SKM-1 (cell line): Measurements from ENCODE around the gene PRPF6.

Source experiments
- DNase-seq: peaks from one replicate; lab custom pipeline; 2025; ENCODE audit not compliant: unreplicated experiment; lab: John Stamatoyannopoulos, UW

Gene PRPF6

DNA sequence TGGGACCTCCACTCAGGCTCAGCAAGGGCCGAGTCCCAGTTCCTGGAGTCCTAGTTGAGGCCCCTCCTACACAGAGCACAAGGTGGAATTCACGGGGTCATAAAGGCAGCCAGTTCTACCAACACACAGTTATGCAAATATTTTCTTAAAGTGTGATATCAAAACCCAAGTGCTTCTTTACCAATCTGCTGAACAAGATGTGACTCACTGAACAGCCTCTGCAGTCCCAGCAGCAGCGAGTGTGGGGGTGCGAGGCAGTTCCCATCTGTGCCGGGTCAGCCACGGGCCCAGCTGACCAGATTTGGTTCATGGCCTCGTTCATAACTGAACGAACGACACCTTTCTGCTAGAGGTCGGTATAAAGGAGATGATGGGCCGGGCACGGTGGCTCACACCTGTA is 77.6 kb downstream of the PRPF6 start:
- no peak for DNase-seq

- DNase-seq, result no peak
Measured at GRCh38 chr20:64062276-64062595, 81.3 kb downstream of the PRPF6 start.

DNA sequence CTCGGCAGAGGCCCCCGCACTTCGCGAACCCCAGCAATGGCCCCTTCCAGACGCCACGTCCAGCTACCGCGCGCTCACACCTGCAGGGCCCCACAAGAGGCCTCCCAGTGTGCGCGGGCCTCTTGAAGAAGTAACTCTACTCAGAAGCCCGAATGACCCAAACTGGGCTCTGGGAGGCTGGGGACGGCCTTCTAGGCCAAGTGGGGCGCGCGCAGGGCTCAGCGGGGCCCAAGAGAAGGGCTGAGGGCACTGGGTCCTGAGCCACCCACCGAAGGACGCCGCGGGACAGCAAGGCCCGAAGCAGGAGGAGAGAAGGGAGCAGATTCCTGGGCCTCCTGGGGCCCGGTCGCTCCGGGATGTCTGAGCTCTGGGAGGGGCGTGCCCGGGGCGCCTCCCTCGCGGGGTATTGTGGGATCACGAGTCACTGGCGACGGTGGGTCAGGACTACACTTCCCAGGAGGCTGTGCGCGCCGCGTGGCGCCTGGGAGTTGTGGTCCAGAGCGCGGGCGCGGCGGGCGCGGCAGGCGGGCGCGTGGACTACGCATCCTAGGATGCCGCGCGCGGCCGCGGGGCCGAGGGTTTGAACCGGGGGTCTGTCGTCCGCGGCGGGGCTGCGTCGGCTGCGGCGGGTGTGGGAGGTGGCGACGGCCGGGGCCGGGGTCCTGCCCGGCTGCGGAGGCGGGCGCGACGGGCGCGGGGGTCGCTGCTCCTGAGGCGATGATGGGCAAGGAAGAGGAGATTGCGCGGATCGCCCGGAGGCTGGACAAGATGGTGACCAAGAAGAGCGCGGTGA is 81.9 kb downstream of the PRPF6 start, which contains the start of gene TCEA2:
TSS of gene TCEA2 (plus strand) at position 603 of the 793 bp plus-strand sequence. CDS start at position 718, 115 bp downstream.
- peak; percentile 71 for DNase-seq

GRCh38 chr20:64063389-64064144 is 82.6 kb downstream of the PRPF6 start:
- DNase-seq, result no peak

- DNase-seq, result no peak
Measured at GRCh38 chr20:64064145-64064698, 83.3 kb downstream of the PRPF6 start.

DNA sequence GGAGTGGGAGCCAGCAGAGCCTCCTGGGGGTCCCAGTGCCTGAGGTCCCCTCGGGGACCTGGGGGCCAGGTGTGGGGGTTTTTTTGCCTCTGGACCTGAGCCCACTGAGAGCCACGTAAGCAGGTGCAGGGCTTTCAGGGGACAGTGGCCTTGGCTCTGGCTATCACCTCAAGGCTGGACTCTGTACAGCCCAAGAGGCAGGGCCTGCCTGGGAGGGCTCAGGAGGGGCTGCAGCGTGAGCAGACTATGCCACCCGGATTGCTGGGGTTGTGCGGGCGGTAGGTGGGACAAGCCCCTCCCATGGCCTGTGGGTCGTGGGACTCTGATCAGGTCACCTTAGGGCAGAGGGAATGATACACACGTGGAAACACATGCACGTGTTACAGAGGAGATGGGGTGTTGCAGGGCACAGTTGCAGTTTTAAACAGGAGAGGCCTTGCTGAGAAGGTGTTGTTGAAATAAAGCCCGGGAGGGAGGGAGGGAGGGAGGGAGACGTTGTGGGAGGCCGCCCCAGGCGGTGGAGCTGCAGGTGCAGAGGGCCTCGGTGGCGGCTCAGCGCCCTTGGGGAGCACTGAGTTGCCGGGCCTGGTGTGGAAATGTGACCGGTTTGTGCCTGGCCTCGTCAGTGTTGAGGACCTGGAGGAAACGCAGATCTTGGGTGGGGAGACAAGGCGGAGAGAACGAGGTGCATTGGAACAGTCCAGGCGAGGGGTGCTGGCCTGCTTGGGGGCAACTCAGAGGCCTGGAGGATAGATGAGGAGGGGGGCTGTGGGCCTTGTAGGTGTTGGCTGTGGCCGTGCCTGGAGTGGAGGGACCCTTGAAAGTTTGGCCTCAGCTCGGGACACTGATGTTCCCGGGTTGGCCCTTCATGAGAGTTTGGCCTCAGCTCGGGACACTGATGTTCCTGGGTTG is 84.4 kb downstream of the PRPF6 start:
- no peak for DNase-seq

- peak; percentile 75 for DNase-seq
Measured at GRCh38 chr20:64065974-64066343, 85.0 kb downstream of the PRPF6 start.

DNA sequence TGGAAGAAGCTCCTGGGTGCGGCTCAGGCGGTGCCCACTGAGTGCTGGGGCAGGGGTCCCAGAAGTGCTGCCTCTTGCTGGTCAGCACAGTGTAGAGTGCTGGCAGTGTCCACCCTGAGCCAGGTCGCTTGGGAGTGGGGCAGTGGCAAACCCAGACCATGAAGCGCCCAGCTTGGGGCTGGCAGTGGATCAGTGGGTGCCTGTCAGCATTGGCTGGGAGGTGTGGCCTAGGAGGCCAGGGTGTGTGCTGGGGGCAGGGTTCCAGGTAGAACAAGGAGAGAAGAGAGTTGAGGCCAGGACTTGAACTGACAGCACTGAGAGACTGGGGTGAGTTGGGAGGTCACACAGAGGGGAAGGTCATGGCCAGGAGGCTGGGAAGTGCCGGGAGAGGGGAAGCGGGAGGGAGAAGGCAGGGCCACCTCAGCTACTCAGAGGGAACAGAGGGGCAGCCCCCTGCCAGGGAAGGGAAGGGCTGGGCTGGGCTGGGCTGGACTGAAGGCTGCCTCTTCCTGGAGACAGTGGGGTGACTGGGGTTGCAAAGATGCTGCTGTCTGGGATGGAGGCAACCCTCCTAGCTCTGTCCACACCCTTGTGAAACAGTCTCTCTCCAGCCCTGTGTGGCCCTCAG is 86.2 kb downstream of the PRPF6 start:
- no peak for DNase-seq

GRCh38 chr20:64067733-64068307 is 86.9 kb downstream of the PRPF6 start:
- DNase-seq, result no peak

GRCh38 chr20:64068386-64069208 is 87.7 kb downstream of the PRPF6 start:
- DNase-seq, result no peak

GRCh38 chr20:64069209-64069613 is 88.3 kb downstream of the PRPF6 start:
- no peak for DNase-seq

DNA sequence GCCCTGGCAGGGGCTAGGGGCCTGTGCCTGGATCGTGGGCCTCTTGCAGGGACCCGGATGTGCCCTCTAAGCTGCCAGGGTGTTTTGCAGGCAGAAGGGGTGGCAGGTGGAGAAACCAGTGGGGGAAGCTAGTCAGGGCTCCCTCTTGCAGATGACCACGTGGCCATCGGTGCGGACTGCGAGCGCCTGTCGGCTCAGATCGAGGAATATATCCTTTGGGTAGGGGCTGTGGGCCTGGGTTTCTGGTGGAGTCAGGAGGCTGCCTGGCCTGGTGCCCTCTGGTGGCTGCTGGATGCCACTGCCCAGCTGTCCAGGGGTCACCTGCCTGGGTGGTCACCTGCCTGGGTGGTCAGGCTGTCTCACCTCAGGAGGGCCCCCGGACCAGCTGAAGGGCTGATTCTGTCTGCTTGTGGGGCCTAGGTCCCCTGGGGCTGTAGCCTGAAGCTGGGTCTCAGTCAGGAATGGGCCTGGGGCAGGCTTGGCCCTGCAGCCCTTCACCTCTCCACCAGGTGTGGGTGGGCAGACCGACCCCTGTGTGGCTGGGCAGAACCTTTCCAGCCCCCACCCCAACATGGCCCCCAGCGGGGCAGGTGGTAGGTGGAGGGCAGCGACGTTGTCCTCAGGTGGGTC is 88.8 kb downstream of the PRPF6 start:
- no peak for DNase-seq

DNA sequence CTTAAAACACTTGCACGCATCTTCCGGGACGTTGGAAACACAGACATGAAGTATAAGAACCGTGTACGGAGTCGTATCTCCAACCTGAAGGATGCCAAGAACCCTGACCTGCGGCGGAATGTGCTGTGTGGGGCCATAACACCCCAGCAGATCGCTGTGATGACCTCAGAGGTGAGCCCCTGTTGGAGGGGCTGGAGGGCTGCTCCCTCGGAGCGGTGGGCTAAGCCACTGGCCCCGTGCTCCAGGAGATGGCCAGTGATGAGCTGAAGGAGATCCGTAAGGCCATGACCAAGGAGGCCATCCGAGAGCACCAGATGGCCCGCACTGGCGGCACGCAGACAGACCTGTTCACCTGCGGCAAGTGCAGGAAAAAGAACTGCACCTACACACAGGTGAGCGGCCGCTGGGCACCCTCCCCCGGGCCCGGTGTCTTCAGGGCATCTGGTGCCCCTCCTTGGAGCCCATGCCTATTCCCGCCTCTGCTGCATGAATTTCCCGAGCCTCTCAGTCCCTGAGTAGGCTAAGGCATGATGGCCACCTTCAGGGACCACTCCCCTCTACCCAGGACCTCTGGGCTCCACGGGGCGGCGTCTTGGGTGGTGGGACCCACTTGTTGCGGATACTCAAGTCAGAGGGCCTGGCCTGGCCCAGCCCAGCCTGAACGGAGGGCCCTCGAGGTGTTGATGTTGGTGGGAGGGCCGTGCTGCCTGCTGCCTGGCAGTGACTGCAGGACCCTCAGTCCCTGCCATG is 89.5 kb downstream of the PRPF6 start:
- no peak for DNase-seq

- DNase-seq, result no peak
Measured at GRCh38 chr20:64071341-64072332, 90.7 kb downstream of the PRPF6 start.

DNA sequence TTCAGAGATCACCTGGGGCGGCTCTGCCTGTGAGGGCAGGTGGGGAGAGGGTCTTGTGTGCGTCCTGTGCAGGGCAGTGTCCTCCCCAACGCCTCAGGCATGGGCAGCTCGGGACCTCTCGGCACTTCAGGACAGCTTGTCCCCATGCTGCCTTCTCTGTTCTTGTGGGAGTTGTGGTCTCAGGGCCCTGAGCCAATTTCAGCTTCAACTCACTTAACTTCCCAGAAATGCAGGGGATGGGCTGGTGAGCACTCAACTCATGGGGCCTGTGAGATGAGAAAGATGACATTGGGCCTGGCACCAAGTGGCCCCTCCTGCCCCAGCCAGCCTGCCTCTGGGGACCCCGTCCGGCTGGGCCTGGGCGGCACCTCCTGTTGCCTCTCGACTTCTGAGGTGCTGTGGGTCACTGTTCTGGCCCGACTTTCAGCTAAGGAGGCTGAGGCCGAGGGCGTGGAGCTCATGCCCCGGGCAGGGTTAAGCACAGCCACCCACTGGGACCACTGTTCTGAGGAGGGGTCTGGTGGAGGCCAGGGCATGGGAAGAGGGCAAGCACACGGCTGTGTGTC is 91.6 kb downstream of the PRPF6 start:
- no peak for DNase-seq

DNA sequence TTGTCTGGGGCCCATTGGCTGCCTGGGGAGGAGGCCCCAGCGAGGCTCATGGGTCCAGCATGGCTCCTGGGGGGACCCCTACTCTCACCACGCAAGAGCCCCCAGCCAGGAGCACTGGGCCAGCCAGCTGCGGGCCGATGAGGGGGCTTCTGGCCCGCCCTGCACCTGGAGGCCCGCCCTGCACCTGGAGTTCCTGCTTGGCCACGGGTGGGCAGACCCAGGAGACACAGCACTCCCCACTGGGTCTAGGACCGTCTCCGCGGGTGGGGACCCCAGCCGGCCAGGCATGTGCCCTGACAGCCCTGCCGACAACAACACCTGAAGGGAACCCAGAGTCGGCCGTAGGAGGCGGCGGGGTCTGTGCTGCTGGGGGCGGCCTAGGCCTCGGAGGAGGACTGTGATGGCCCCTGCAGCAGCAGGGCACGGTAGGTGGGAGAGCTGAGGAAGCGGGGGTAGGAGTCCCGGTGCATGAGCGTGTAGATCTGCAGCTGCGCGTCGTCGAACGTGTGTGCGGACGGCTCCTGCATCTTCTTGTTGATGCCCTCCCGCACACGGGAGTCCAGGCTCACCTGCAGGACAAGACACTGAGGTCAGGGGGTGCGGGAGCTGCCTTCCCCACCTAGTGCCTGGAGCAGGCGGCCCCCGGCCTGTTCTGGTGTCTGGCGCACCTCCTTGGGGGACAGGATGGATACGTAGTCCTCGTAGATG is 92.7 kb downstream of the PRPF6 start:
- DNase-seq, result no peak
